ENCODE results near the gene TCF4.

DNA sequence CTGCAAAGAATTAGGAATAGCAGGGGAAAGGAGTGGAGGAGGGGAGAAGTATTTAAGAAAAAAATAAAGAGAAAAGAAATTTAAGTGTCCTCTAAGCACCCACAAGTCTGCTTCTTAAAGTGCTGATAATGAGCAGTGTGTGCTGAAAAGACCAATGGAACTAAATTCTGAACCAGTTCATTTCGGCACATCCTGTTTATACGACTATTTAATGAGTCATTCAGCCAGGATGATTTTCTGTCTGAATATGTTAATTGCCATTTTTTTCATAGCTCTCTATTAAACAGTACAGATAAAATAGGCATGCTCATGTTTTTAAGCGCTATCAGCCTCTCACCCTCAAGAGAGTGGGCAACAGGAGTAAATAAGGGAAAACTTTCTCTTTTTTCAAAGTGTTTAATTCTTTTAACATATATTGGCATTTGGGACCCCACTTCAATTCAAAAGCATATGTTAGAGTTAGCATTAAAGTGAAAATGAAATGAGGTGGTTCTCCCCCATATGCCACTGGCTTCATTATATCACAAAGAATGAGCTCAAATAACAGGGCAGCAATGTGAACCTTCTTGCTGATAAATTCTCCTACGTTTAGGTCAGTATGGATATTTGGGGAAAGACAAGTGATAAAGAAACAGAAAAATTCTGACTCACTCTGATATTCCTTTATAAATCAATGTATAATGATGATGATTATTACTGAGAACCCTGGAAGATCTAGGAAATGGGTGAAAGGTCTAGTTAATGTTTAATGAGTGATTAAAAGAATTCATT lies 87.5 kb downstream of the TCF4 start:
- TF ChIP-seq POLR2A (IDR thresholded peaks at IDR 0.05; ENCODE audit: low read depth, low read length): peak; percentile 37
- no peak for TF ChIP-seq EZH2 (IDR thresholded peaks at IDR 0.05; ENCODE audit: borderline replicate concordance, low read depth, low read length, severe bottlenecking)
- TF ChIP-seq CTCF (IDR thresholded peaks at IDR 0.05; ENCODE audit: extremely low read depth in 1 of 2, insufficient read depth in 1 of 2, low read depth in 1 of 2, low read length in 2 of 2): no peak
- no peak for TF ChIP-seq MYC (IDR thresholded peaks at IDR 0.05; ENCODE audit: low read depth, low read length)
